Gastrocnemius medialis (tissue), 4 donors: ENCODE data around the gene ACTR8. TPM values are rescaled to one million over a fixed set of nuclear protein-coding genes. Genes with fewer than 3 reads are reported as not detected.

Experiments
- ATAC-seq, 2 donors: fragments of 150-250 bp; one replicate each; pipeline ENCODE4 v1.9.1; 2016
- DNase-seq, 2 donors: peaks; one replicate each; pipeline ENCODE4 v3.0.0-alpha.2; 2019
- H3K27ac ChIP-seq, 4 donors: fragments of 200-600 bp; sonication (generic); 1 replicate in 1 of 4; 2 replicates in 3 of 4; pipeline ENCODE4 v1.5.1; 2016 to 2018; ENCODE audit warnings: mild to moderate bottlenecking in 2 of 4, moderate library complexity in 1 of 4
- H3K27me3 ChIP-seq, 3 donors: fragments of 200-600 bp; sonication (generic) in 2 of 3; 1 replicate in 1 of 3; 2 replicates in 2 of 3; pipeline versions ENCODE4 v1.5.1 to v1.6.0; 2016 to 2019; ENCODE audit warnings: mild to moderate bottlenecking in 1 of 3, moderate library complexity in 1 of 3
- H3K36me3 ChIP-seq, 2 donors: fragments of 200-600 bp; sonication (generic) in 1 of 2; one replicate each; pipeline ENCODE4 v1.5.1; 2017 to 2018
- H3K4me1 ChIP-seq, 2 donors: fragments of 200-600 bp; sonication (generic) in 1 of 2; one replicate each; pipeline ENCODE4 v1.5.1; 2016 to 2017; ENCODE audit warnings: mild to moderate bottlenecking in 2 of 2
- H3K4me3 ChIP-seq, 4 donors: fragments of 200-600 bp; sonication (generic) in 3 of 4; 1 replicate in 1 of 4; 2 replicates in 3 of 4; pipeline ENCODE4 v1.5.1; 2016 to 2019; ENCODE audit warnings: mild to moderate bottlenecking in 2 of 4
- H3K9me3 ChIP-seq, 3 donors: fragments of 200-600 bp; sonication (generic) in 2 of 3; 1 replicate in 1 of 3; 2 replicates in 2 of 3; pipeline ENCODE4 v1.5.1; 2016 to 2019
- POLR2A ChIP-seq, 2 donors: fragments of 450-650 bp; IDR thresholded peaks; one replicate each; pipeline ENCODE4 v1.6.1; 2017; ENCODE audit warnings: antibody characterized with exemption in 2 of 2, mild to moderate bottlenecking in 2 of 2, moderate library complexity in 2 of 2
- in situ Hi-C, 4 donors: fragments of 200-750 bp; cut with MboI; loops; one replicate each; pipeline versions ENCODE4 v1.15.0 to v1.8.0; 2017; ENCODE audit warnings: low sequenced_read_pairs in 4 of 4
- intact Hi-C: fragments of 100-400 bp; cut with DNase I; formaldehyde crosslinking; loops from one replicate; pipeline ENCODE4 v1.15.1; 2023; ENCODE audit warnings: low total_unique reads
- total RNA-seq, 4 donors: library from RNA; depleted of rRNA; stranded (reverse); fragments of >200 nt; gene quantifications; one replicate each; pipeline versions ENCODE4 v1.1.0 to v1.2.3, GENCODE V29; 2016
- TF ChIP-seq, protein P1 (sequence below), 5 experiments: fragments of 450-650 bp in 3 of 5; fragments of 200-600 bp in 2 of 5; sonication (generic) in 2 of 5; IDR thresholded peaks in 4 of 5; conservative IDR thresholded peaks in 1 of 5; 1 replicate in 4 of 5; 2 replicates in 1 of 5; pipeline ENCODE4 v1.5.1; 2016 to 2019; ENCODE audit warnings: antibody characterized with exemption in 5 of 5, mild to moderate bottlenecking in 3 of 5, moderate library complexity in 3 of 5

Gene ACTR8
- total RNA-seq, 4 donors from 2014 or later = 13.6 to 24.9 (median 19.8) TPM

DNA sequence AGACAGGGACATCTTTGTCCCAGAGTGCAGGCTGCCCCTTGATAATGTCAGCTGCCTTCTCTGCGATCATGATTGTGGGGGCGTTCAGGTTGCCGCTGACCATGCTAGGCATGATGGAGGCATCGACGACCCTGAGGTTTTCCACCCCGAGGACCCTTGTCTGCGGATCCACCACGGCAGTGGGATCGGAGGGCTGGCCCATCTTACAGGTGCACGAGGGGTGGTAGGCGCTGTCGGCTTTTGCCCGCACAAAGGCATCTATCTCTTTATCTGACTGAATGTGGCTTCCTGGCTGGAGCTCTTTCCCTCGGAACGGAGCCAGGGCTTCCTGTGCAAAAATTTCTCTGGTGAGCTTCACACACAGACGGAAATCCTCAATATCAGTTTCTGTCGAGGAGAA is 64.1 kb downstream of the ACTR8 start:
- TF ChIP-seq, protein P1, sequence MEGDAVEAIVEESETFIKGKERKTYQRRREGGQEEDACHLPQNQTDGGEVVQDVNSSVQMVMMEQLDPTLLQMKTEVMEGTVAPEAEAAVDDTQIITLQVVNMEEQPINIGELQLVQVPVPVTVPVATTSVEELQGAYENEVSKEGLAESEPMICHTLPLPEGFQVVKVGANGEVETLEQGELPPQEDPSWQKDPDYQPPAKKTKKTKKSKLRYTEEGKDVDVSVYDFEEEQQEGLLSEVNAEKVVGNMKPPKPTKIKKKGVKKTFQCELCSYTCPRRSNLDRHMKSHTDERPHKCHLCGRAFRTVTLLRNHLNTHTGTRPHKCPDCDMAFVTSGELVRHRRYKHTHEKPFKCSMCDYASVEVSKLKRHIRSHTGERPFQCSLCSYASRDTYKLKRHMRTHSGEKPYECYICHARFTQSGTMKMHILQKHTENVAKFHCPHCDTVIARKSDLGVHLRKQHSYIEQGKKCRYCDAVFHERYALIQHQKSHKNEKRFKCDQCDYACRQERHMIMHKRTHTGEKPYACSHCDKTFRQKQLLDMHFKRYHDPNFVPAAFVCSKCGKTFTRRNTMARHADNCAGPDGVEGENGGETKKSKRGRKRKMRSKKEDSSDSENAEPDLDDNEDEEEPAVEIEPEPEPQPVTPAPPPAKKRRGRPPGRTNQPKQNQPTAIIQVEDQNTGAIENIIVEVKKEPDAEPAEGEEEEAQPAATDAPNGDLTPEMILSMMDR (IDR thresholded peaks at IDR 0.05 in 4 of 5, conservative IDR thresholded peaks at IDR 0.05 in 1 of 5) = no peak
- no peak for TF ChIP-seq POLR2A (IDR thresholded peaks at IDR 0.05)
- H3K27ac ChIP-seq = no peak overlapping the region
- no peaks in the 10 kb centered on the region for H3K27me3 ChIP-seq
- in situ Hi-C loops (no loop called here), intact Hi-C loops (no loop called here)
- no peaks in the 10 kb centered on the region for H3K36me3 ChIP-seq
- peaks cover 19% of the 10 kb centered on the region in 2 donors for H3K4me1 ChIP-seq
- no peak for ATAC-seq
- DNase-seq = no peak
- no peak overlapping the region for H3K4me3 ChIP-seq
- no peaks in the 10 kb centered on the region for H3K9me3 ChIP-seq

DNA sequence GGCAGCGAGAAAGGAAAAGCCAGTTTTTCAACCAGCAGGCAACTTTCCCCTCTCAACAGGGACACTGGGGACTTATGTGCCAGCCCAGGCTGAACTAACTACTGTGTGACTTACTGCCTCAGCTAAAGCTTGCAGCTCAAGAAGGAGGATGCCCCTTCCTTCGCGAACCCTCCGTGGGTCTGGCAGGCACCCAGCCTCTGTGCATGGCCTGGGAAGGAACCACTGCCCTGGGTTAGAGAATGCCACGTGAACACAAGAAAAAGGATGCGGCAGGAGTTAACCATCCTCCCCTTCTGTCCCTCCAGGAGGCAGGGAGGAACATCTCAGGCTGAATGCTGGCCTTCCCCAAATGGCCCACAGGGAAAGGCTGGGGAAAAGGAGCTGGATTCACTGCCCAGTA is 64.7 kb downstream of the ACTR8 start:
- Histone ChIP-seq H3K4me1 (peaks cover 16 to 19% of the 10 kb centered on the region in 2 donors), H3K36me3 (no peaks in the 10 kb centered on the region), H3K4me3 (no peak overlapping the region), H3K27ac (no peak overlapping the region), H3K27me3 (no peaks in the 10 kb centered on the region), H3K9me3 (no peaks in the 10 kb centered on the region)
- DNase-seq (no peak), ATAC-seq (no peak)
- no peak for TF ChIP-seq POLR2A (IDR thresholded peaks at IDR 0.05)
- TF ChIP-seq, protein P1 (IDR thresholded peaks at IDR 0.05 in 4 of 5, conservative IDR thresholded peaks at IDR 0.05 in 1 of 5) = no peak
- intact Hi-C loops = no loop called here
- in situ Hi-C loops = no loop called here

Other genes with a start within 250 kb of the ACTR8 start
- gene CHDH, start 35.7 kb downstream of the ACTR8 start, total RNA-seq = 1 to 10 TPM; 3.1 to 6.5 (median 3.6) TPM
- gene IL17RB, start 35.6 kb downstream of the ACTR8 start, total RNA-seq = 1 to 10 TPM in 2 of 4 donors, under 1 TPM in 2; 0.41 to 1.4 (median 0.79) TPM
- 10 to 100 TPM; 73.1 to 95.4 (median 80.8) TPM for gene SELENOK, start 9.7 kb upstream of the ACTR8 start, total RNA-seq
- gene CACNA2D3, start 240.4 kb upstream of the ACTR8 start, total RNA-seq = 10 to 100 TPM in 1 of 4 donors, 1 to 10 TPM in 3; 4.7 to 14.4 (median 7.1) TPM